Mesendoderm (in vitro differentiated cells): ENCODE measurements around the gene USF2.

ENCODE experiments used
- DNase-seq: peaks from one replicate; pipeline ENCODE4 v3.0.0; 2013
- H2AK5ac ChIP-seq: 2 replicates; pipeline ENCODE4 v1.6.1; 2013; ENCODE audit warnings: low read length, inconsistent platforms
- H2BK120ac ChIP-seq: 2 replicates; pipeline ENCODE4 v1.6.1; 2013; ENCODE audit warnings: low read depth, mild to moderate bottlenecking, low read length, moderate library complexity, mixed read lengths
- H2BK15ac ChIP-seq: replicated peaks from 2 replicates; pipeline ENCODE4 v1.6.1; 2013; ENCODE audit warnings: low read depth, mild to moderate bottlenecking, moderate library complexity
- H2BK5ac ChIP-seq: 2 replicates; pipeline ENCODE4 v1.6.1; 2013; ENCODE audit warnings: low read length, inconsistent platforms
- H3K18ac ChIP-seq: 2 replicates; pipeline ENCODE4 v1.6.1; 2013; ENCODE audit warnings: mild to moderate bottlenecking, low read length, mixed read lengths
- H3K23ac ChIP-seq: one replicate; pipeline ENCODE4 v1.6.1; 2013; ENCODE audit warnings: low read length
- H3K27ac ChIP-seq: 2 replicates; pipeline ENCODE4 v1.5.1; 2013; ENCODE audit warnings: low read depth, mild to moderate bottlenecking, inconsistent platforms, low read length, moderate library complexity
- H3K27me3 ChIP-seq: 2 replicates; pipeline ENCODE4 v1.6.1; 2013; ENCODE audit warnings: low read length, control low read depth, mild to moderate bottlenecking, inconsistent platforms; ENCODE audit not compliant: insufficient read depth, poor library complexity
- H3K36me3 ChIP-seq: 2 replicates; pipeline ENCODE4 v1.6.1; 2013; ENCODE audit warnings: low read length, inconsistent platforms; ENCODE audit not compliant: control insufficient read depth, insufficient read depth
- H3K4ac ChIP-seq: one replicate; pipeline ENCODE4 v1.6.1; 2013; ENCODE audit warnings: low read depth, mild to moderate bottlenecking, low read length, moderate library complexity
- H3K4me1 ChIP-seq: 2 replicates; pipeline ENCODE4 v1.6.1; 2013; ENCODE audit warnings: low read depth, low read length, inconsistent platforms; ENCODE audit not compliant: control insufficient read depth
- H3K4me2 ChIP-seq: 2 replicates; pipeline ENCODE4 v1.6.1; 2013; ENCODE audit warnings: low read length
- H3K4me3 ChIP-seq: 2 replicates; pipeline ENCODE4 v1.5.1; 2013; ENCODE audit warnings: mild to moderate bottlenecking, low read length
- H3K56ac ChIP-seq: one replicate; pipeline ENCODE4 v1.6.1; 2013; ENCODE audit warnings: low read length
- H3K79me1 ChIP-seq: 2 replicates; pipeline ENCODE4 v1.6.1; 2013; ENCODE audit warnings: low read length, inconsistent platforms
- H3K79me2 ChIP-seq: 2 replicates; pipeline ENCODE4 v1.6.1; 2013; ENCODE audit warnings: mild to moderate bottlenecking, low read length; ENCODE audit not compliant: control insufficient read depth, insufficient read depth
- H3K9ac ChIP-seq: 2 replicates; pipeline ENCODE4 v1.6.1; 2013; ENCODE audit warnings: low read length, inconsistent platforms
- H4K5ac ChIP-seq: one replicate; pipeline ENCODE4 v1.6.1; 2013; ENCODE audit warnings: low read length
- H4K8ac ChIP-seq: one replicate; pipeline ENCODE4 v1.6.1; 2013; ENCODE audit warnings: low read depth, mild to moderate bottlenecking, control low read depth, low read length, moderate library complexity
- WGBS: extraction: QIAGEN DNeasy Blood & Tissue Kit; methylation state at CpG from one replicate; pipeline ENCODE4 v1.1.7; 2013; ENCODE audit warnings: low lambda C conversion rate, missing lambda C conversion rate; ENCODE audit not compliant: insufficient coverage; ENCODE audit errors: extremely low coverage; 5-methylcytosine and 5-hydroxymethylcytosine counted together

The USF2 gene

DNA sequence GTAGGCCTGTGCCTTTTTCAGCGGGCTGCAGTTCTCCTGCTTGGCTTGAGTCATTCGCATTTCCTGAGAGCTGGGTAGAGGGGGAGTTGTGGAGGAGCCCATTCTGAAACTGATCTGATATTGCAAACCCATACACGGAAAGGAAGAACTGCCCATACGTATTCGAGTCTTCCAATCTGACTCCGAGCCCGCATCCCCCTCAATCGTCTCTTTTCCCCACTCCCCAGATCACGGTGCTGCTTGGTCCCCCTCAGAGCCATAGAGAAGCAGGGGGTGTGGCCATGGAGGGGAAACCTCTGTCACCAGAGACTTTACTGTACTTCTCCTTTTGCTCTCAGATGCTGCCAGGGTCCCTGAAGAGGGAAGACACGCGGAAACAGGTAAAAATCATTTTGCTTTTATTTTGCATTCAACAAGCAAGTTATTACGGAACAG is 60.1 kb downstream of the USF2 start, which contains the start of gene CD22:
CD22 (plus strand) TSS at position 337 of the 435 bp plus-strand sequence. CDS start 2,854 bp downstream, outside the sequence.
- no peak within 1 kb of the TSS for H2BK5ac ChIP-seq
- H3K79me2 ChIP-seq: no peaks in the 10 kb centered on the region
- H3K56ac ChIP-seq: no peak within 1 kb of the TSS
- no peak within 1 kb of the TSS for H3K4me2 ChIP-seq
- no peak within 1 kb of the TSS for H2AK5ac ChIP-seq
- H3K27me3 ChIP-seq: no peaks in the 10 kb centered on the region
- H3K4me3 ChIP-seq: no peak within 1 kb of the TSS
- no peak within 1 kb of the TSS for H3K4ac ChIP-seq
- WGBS: no CpG with 5 or more reads among the region's 12 CpGs
- no peak within 1 kb of the TSS for H2BK15ac ChIP-seq
- H3K18ac ChIP-seq: no peak within 1 kb of the TSS
- no peak within 1 kb of the TSS for H3K23ac ChIP-seq
- no peaks in the 10 kb centered on the region for H3K36me3 ChIP-seq
- no peak within 1 kb of the TSS for H3K9ac ChIP-seq
- no peak within 1 kb of the TSS for H3K27ac ChIP-seq
- H2BK120ac ChIP-seq: no peak within 1 kb of the TSS
- no peaks in the 10 kb centered on the region for H3K4me1 ChIP-seq
- no peak for DNase-seq
- no peak within 1 kb of the TSS for H4K5ac ChIP-seq
- H4K8ac ChIP-seq: no peak within 1 kb of the TSS
- no peaks in the 10 kb centered on the region for H3K79me1 ChIP-seq

DNA sequence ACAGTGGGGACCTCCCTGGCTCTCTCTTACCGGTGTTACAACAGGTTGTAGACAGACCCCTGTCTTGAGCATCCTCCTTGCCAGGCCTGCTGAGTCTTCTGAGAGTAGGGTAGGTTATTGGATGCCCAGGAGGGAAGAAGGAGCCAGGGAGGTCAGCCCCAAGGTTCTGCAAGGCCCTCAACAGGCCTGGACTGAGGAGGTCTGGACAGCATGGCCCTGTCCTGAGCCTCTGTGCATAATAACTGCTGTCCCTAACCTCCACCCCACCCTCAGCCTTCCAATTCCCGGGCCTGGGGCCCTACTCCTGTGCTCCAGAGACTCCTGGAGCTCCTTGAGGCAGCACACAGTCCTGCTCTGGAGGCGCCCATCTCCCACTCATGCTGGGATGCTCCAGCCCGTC is 60.6 kb downstream of the USF2 start:
- no peak overlapping the region for H4K8ac ChIP-seq
- H3K18ac ChIP-seq: no peak overlapping the region
- DNase-seq: no peak
- no peak overlapping the region for H2BK5ac ChIP-seq
- H3K23ac ChIP-seq: no peak overlapping the region
- H3K4me1 ChIP-seq: no peaks in the 10 kb centered on the region
- H3K9ac ChIP-seq: no peak overlapping the region
- H3K4me2 ChIP-seq: no peak overlapping the region
- H3K4me3 ChIP-seq: no peak overlapping the region
- no peaks in the 10 kb centered on the region for H3K79me2 ChIP-seq
- WGBS: no CpG with 5 or more reads among the region's 4 CpGs
- no peak overlapping the region for H2BK15ac ChIP-seq
- H3K79me1 ChIP-seq: no peaks in the 10 kb centered on the region
- H3K4ac ChIP-seq: no peak overlapping the region
- H4K5ac ChIP-seq: no peak overlapping the region
- H3K36me3 ChIP-seq: no peaks in the 10 kb centered on the region
- no peak overlapping the region for H3K56ac ChIP-seq
- H3K27me3 ChIP-seq: no peaks in the 10 kb centered on the region
- no peak overlapping the region for H2BK120ac ChIP-seq
- no peak overlapping the region for H3K27ac ChIP-seq
- H2AK5ac ChIP-seq: no peak overlapping the region
